BJ (cell line): ENCODE results near the gene C4orf54. TPM values are rescaled to one million over a fixed set of nuclear protein-coding genes. Genes with fewer than 3 reads are reported as not detected.

Experiments
- CTCF ChIA-PET: fragments of 350-600 bp; formaldehyde crosslinking; extraction: SDS; loops from one replicate; lab custom pipeline; 2021; ENCODE audit warnings: antibody characterized with exemption, inconsistent platforms; lab: Yijun Ruan, JAX
- POLR2A ChIA-PET: fragments of 300-600 bp; sonication (Branson Sonifier 250); formaldehyde crosslinking; extraction: SDS; loops from one replicate; lab custom pipeline; 2021; ENCODE audit warnings: antibody characterized with exemption; lab: Charles Lee
- DNase-seq: peaks from one replicate; pipeline ENCODE4 v3.0.0-alpha.2; 2011; ENCODE audit warnings: low read depth
- H3K27me3 ChIP-seq: 2 replicates; pipeline ENCODE4 v1.6.0; 2011; ENCODE audit warnings: low read length; ENCODE audit not compliant: control insufficient read depth, insufficient read depth
- H3K36me3 ChIP-seq: 2 replicates; pipeline ENCODE4 v1.5.1; 2011; ENCODE audit warnings: low read length; ENCODE audit not compliant: control insufficient read depth, insufficient read depth
- H3K4me3 ChIP-seq: 2 replicates; pipeline ENCODE4 v1.5.1; 2011; ENCODE audit warnings: low read depth, mild to moderate bottlenecking, control low read depth, low read length
- CTCF ChIP-seq: IDR thresholded peaks from 2 replicates; pipeline ENCODE4 v1.5.1; 2011; ENCODE audit warnings: low read depth, mild to moderate bottlenecking, control low read depth, inconsistent platforms, low read length, moderate library complexity; ENCODE audit not compliant: insufficient read depth
- polyA plus RNA-seq: library from polyadenylated mRNA; depleted of rRNA; stranded (reverse); fragments of >200 nt; gene quantifications from 2 replicates; pipeline ENCODE4 v1.2.3, GENCODE V29; 2011

The C4orf54 gene
- polyA plus RNA-seq, 1 experiment: not detected

DNA sequence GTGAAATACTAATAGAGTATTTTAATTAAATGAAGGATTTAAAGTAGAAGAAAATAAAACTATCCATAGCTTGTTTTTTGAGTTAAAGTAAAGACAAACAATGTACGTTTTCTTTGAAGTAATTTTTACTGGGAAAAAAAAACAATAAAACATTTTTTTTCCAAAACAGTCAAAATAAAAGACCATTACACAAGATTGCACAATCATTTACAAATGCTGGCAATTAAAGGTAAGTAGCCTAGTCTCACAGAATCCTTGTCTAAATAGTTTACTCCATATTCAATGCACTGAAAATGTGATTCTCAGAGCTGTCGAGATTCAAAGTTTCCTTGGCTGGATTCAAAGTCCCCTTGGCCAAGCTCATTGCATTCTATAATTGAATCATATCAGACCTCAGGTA, 21.2 kb downstream of the C4orf54 start:
- no peaks in the 10 kb centered on the region; the same call in 1 of the 2 replicates for H3K27me3 ChIP-seq
- POLR2A ChIA-PET: no interaction called here
- H3K4me3 ChIP-seq: no peak overlapping the region
- H3K36me3 ChIP-seq: no peaks in the 10 kb centered on the region
- TF ChIP-seq CTCF: no peak
- no peak for DNase-seq
- CTCF ChIA-PET: no interaction called here

- no peak for DNase-seq
- Histone ChIP-seq H3K4me3 (no peak overlapping the region), H3K36me3 (no peaks in the 10 kb centered on the region), H3K27me3 (no peaks in the 10 kb centered on the region; the same call in 1 of the 2 replicates)
- POLR2A ChIA-PET: no interaction called here
- no peak for TF ChIP-seq CTCF
- CTCF ChIA-PET: no interaction called here
These were observed 22.0 kb downstream of the C4orf54 start for GRCh38 chr4:99635601-99636000.

DNA sequence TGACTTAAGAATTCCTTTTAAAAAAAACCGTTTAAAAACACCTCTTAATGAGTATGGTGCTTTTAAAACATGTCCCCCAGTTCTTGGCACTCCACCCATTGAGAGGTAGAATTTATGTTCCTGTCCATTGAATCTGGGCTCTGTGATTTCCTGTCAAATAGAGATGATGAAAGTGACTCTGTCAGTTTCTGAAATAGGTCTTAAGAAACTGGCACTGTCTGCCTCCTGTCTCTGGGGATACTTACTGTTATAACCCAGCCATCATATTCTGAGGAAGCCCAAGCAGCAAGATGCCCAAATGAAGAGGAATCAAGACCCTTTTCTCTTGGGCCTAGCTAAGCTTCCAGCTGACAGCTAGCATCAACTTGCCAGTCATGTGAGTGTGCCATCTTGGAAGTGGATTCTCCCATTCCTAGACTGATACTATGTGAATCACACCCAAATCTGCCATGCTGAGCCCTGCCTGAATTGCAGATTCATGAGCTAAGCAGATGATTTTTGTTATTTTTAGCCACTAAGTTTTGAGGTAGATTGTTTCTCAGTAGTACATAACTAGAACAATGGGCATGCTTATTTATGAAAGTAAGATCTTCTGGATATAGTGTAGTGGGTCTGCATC, 22.8 kb downstream of the C4orf54 start:
- DNase-seq: no peak
- no peak for TF ChIP-seq CTCF
- H3K4me3 ChIP-seq: no peak overlapping the region
- POLR2A ChIA-PET: no interaction called here
- no peaks in the 10 kb centered on the region for H3K36me3 ChIP-seq
- CTCF ChIA-PET: no interaction called here
- H3K27me3 ChIP-seq: no peaks in the 10 kb centered on the region; the same call in 1 of the 2 replicates

GRCh38 chr4:99633772-99634171, 23.9 kb downstream of the C4orf54 start:
- ChIA-PET POLR2A (no interaction called here), CTCF (interaction anchor here (1.3 kb wide), 1 partner anchor 26 kb away, joined by 4 read pairs; no protein-coding TSS in a partner anchor)
- no peak for TF ChIP-seq CTCF
- Histone ChIP-seq H3K27me3 (no peaks in the 10 kb centered on the region; the same call in 1 of the 2 replicates), H3K36me3 (no peaks in the 10 kb centered on the region), H3K4me3 (no peak overlapping the region)
- DNase-seq: no peak

GRCh38 chr4:99630857-99631360, 26.7 kb downstream of the C4orf54 start:
- Histone ChIP-seq H3K27me3 (no peaks in the 10 kb centered on the region; the same call in 1 of the 2 replicates), H3K4me3 (no peak overlapping the region), H3K36me3 (no peaks in the 10 kb centered on the region)
- DNase-seq: no peak
- ChIA-PET CTCF (no interaction called here), POLR2A (no interaction called here)
- no peak for TF ChIP-seq CTCF
